ENCODE results near the gene NAT16. TPM values are rescaled to one million over a fixed set of nuclear protein-coding genes. Genes with fewer than 3 reads are reported as not detected.
A peak's percentile ranks its signal among the peaks of the same experiment; 100 is the strongest.

The NAT16 gene
- total and polyA plus RNA-seq, 2 of the 4 experiments (the other 2 are of a cell fraction): 0.05 TPM; not detected in 1

- Histone ChIP-seq H3K27ac (ENCODE audit: insufficient read depth, low read length) (peak overlapping the region; percentile 89), H2BK120ac (ENCODE audit: low read depth, low read length) (peak overlapping the region; percentile 98), H2BK5ac (ENCODE audit: low read depth, low read length, poor library complexity, severe bottlenecking) (peak overlapping the region; percentile 97), H2BK15ac (ENCODE audit: low read depth, low read length) (peak overlapping the region; percentile 88; the same call in 2 of the 3 replicates), H4K5ac (ENCODE audit: low read depth, low read length) (peak overlapping the region; percentile 64), H3K56ac (ENCODE audit: extremely low read depth, insufficient read depth, low read length) (peak overlapping the region; percentile 95), H3K23ac (ENCODE audit: low read depth, low read length) (peak overlapping the region; percentile 96), H2AK5ac (ENCODE audit: low read depth, low read length) (peak overlapping the region; percentile 99), H2BK20ac (ENCODE audit: low read depth, low read length) (peak overlapping the region; percentile 97), H4K20me1 (ENCODE audit: insufficient read depth, low read length) (peaks cover 35% of the 10 kb centered on the region), H2AFZ (replicated peaks; ENCODE audit: low read length, poor library complexity) (peak overlapping the region; percentile 93), H3K9me3 (ENCODE audit: control insufficient read depth, insufficient read depth, low read length) (no peaks in the 10 kb centered on the region), H3K9me1 (ENCODE audit: insufficient read depth, low read length) (peaks cover 19% of the 10 kb centered on the region), H3K36me3 (ENCODE audit: control insufficient read depth, insufficient read depth, low read length) (peaks cover 17% of the 10 kb centered on the region), H4K91ac (ENCODE audit: insufficient read depth, low read depth, low read length) (peak overlapping the region; percentile 90), H3K79me1 (ENCODE audit: low read depth in 1 of 2, low read length in 2 of 2) (peaks cover 8 to 63% of the 10 kb centered on the region in 2 experiments; a peak in 3 of 4 replicates), H2AK9ac (replicated peaks; ENCODE audit: low read depth, low read length, poor library complexity) (peak overlapping the region; percentile 99), H3K4ac (ENCODE audit: low read depth, low read length) (peak overlapping the region; percentile 98), H3K14ac (replicated peaks; ENCODE audit: low read depth, low read length) (peak overlapping the region; percentile 91), H3K4me1 (ENCODE audit: control insufficient read depth, insufficient read depth, low read length) (peaks cover 27% of the 10 kb centered on the region), H3K18ac (ENCODE audit: low read depth, low read length) (peak overlapping the region; percentile 70), H3K4me2 (ENCODE audit: low read depth, low read length) (peak overlapping the region; percentile 30), H3K9ac (ENCODE audit: low read depth, low read length) (peak overlapping the region; percentile 40), H3K27me3 (ENCODE audit: control insufficient read depth, insufficient read depth, low read length) (no peaks in the 10 kb centered on the region), H3K4me3 (ENCODE audit: insufficient read depth, low read depth, low read length) (no peak overlapping the region), H4K8ac (ENCODE audit: low read depth in 2 of 2, low read length in 2 of 2) (peak overlapping the region; percentile 13 to 96)
- in situ Hi-C loops (cut with MboI; ENCODE audit: low sequenced_read_pairs) (no loop called here), dilution Hi-C loops (cut with HindIII; ENCODE audit: low sequenced_read_pairs, unreplicated experiment) (no loop called here), intact Hi-C loops (cut with micrococcal nuclease) (no loop called here)
- DNase-seq: peak; percentile 75
- ChIA-PET CTCF (interaction anchor here (0.9 to 1.1 kb wide), 3 partner anchors 18 to 26 kb away, joined by 3 read pairs; no protein-coding TSS in a partner anchor), POLR2A (ENCODE audit: unreplicated experiment) (interaction anchor here (0.6 kb wide), 1 partner anchor 92 kb away, joined by 3 read pairs; the partner anchor contains the start of genes PLOD3 and ZNHIT1)
- no peak for ATAC-seq (ENCODE audit: low read depth)
- BruUV-seq (replicated peaks): no TSS peak
- WGBS, 2 experiments (ENCODE audit: extremely low coverage in 2 of 2, insufficient read length in 1 of 2): 15% methylated on average over 6 of the region's 15 CpGs; no CpG with 5 or more reads in 1 of the 2 experiments
- no peak; the same call in 1 of the 2 replicates for TF ChIP-seq FOS (IDR thresholded peaks at IDR 0.05; ENCODE audit: low read depth, low read length)
- TF ChIP-seq CTCF (conservative IDR thresholded peaks at IDR 0.05; ENCODE audit: low read depth, low read length): no peak
- TF ChIP-seq BHLHE40 (IDR thresholded peaks at IDR 0.05; ENCODE audit: low read depth, low read length): peak; percentile 81
- TF ChIP-seq NFE2L2 (IDR thresholded peaks at IDR 0.05; ENCODE audit: low read depth, low read length): no peak
- TF ChIP-seq MAFK (IDR thresholded peaks at IDR 0.05; ENCODE audit: low read depth, low read length): no peak
- TF ChIP-seq POLR2A (IDR thresholded peaks at IDR 0.05; ENCODE audit: low read depth, low read length): no peak
- TF ChIP-seq ELK1 (IDR thresholded peaks at IDR 0.05; ENCODE audit: borderline replicate concordance, low read depth, low read length): no peak
- TF ChIP-seq RFX5 (IDR thresholded peaks at IDR 0.05; ENCODE audit: low read depth, low read length): no peak
- TF ChIP-seq MXI1 (IDR thresholded peaks at IDR 0.05; ENCODE audit: borderline replicate concordance, low read depth, low read length): peak; percentile 57; the same call in 1 of the 2 replicates
- TF ChIP-seq CHD1 (IDR thresholded peaks at IDR 0.05; ENCODE audit: low read depth, low read length): no peak
- TF ChIP-seq USF2 (IDR thresholded peaks at IDR 0.05; ENCODE audit: low read depth, low read length): peak; percentile 90
- no peak for TF ChIP-seq RCOR1 (IDR thresholded peaks at IDR 0.05; ENCODE audit: insufficient replicate concordance, low read length)
- TF ChIP-seq RAD21 (IDR thresholded peaks at IDR 0.05; ENCODE audit: low read length): no peak
- TF ChIP-seq SMC3 (IDR thresholded peaks at IDR 0.05; ENCODE audit: low read depth, low read length): no peak
Observed at GRCh38 chr7:101125989-101126650, 54.0 kb downstream of the NAT16 start.
